Loucy (cell line): ENCODE measurements around the gene GPR32.
"Not testable (repeated sequence)": the region's sequence is repeated elsewhere in the genome, so short reads cannot be mapped to it uniquely, and the experiment has no call there.

Experiments
- H2AFZ ChIP-seq: fragments of 200-600 bp; sonication (generic); 2 replicates; pipeline ENCODE4 v1.6.0; 2016; ENCODE audit warnings: antibody characterized with exemption, mild to moderate bottlenecking, low read length, moderate library complexity
- H3F3A ChIP-seq: fragments of 200-600 bp; 2 replicates; pipeline ENCODE4 v1.6.0; 2016; ENCODE audit warnings: antibody characterized with exemption, low read depth, mild to moderate bottlenecking
- H3K27me3 ChIP-seq: fragments of 200-600 bp; sonication (generic); 2 replicates; pipeline ENCODE4 v1.6.1; 2014; ENCODE audit warnings: low read length, mild to moderate bottlenecking; ENCODE audit not compliant: insufficient read depth, poor library complexity, severe bottlenecking
- H3K36me3 ChIP-seq: fragments of 200-600 bp; sonication (generic); 2 replicates; pipeline ENCODE4 v1.6.1; 2016; ENCODE audit warnings: low read length; ENCODE audit not compliant: insufficient read depth
- H3K4me1 ChIP-seq: fragments of 200-600 bp; sonication (generic); 2 replicates; pipeline ENCODE4 v1.5.1; 2014; ENCODE audit warnings: low read length, mild to moderate bottlenecking; ENCODE audit not compliant: insufficient read depth, poor library complexity, severe bottlenecking
- H3K4me2 ChIP-seq: fragments of 200-600 bp; sonication (generic); 2 replicates; pipeline ENCODE4 v1.6.0; 2014; ENCODE audit warnings: antibody characterized with exemption, low read length, low read depth, mild to moderate bottlenecking; ENCODE audit not compliant: poor library complexity, severe bottlenecking
- H3K4me3 ChIP-seq: fragments of 200-600 bp; sonication (generic); 2 replicates; pipeline ENCODE4 v1.5.1; 2014; ENCODE audit warnings: low read length, mild to moderate bottlenecking, mixed read lengths; ENCODE audit not compliant: poor library complexity, severe bottlenecking
- H3K79me2 ChIP-seq: fragments of 200-600 bp; sonication (generic); 2 replicates; pipeline ENCODE4 v1.6.1; 2014; ENCODE audit warnings: low read length; ENCODE audit not compliant: insufficient read depth
- H3K9ac ChIP-seq: fragments of 200-600 bp; sonication (generic); 2 replicates; pipeline ENCODE4 v1.6.0; 2014; ENCODE audit warnings: mild to moderate bottlenecking, low read depth, low read length, moderate library complexity; ENCODE audit not compliant: poor library complexity, severe bottlenecking
- H3K9me2 ChIP-seq: fragments of 200-600 bp; sonication (generic); replicated peaks from 2 replicates; pipeline ENCODE4 v1.6.1; 2016; ENCODE audit warnings: low read depth, low read length, mixed read lengths
- H3K9me3 ChIP-seq: fragments of 200-600 bp; sonication (generic); 2 replicates; pipeline ENCODE4 v1.6.1; 2014; ENCODE audit warnings: mild to moderate bottlenecking, antibody characterized with exemption, low read length, low read depth; ENCODE audit not compliant: insufficient read depth
- H4K20me1 ChIP-seq: fragments of 200-600 bp; sonication (generic); 2 replicates; pipeline ENCODE4 v1.6.0; 2014; ENCODE audit warnings: antibody characterized with exemption, low read length, mild to moderate bottlenecking; ENCODE audit not compliant: insufficient read depth, poor library complexity, severe bottlenecking
- EZH2phosphoT487 ChIP-seq: fragments of 200-600 bp; IDR thresholded peaks from 2 replicates; pipeline ENCODE4 v1.6.1; 2018; ENCODE audit warnings: antibody characterized with exemption, mild to moderate bottlenecking, moderate library complexity, borderline replicate concordance
- TF ChIP-seq, protein P1 (sequence below): fragments of 200-600 bp; sonication (generic); conservative IDR thresholded peaks from 2 replicates; pipeline ENCODE4 v1.5.1; 2014; ENCODE audit warnings: mild to moderate bottlenecking, antibody characterized with exemption, low read length

Gene GPR32

DNA sequence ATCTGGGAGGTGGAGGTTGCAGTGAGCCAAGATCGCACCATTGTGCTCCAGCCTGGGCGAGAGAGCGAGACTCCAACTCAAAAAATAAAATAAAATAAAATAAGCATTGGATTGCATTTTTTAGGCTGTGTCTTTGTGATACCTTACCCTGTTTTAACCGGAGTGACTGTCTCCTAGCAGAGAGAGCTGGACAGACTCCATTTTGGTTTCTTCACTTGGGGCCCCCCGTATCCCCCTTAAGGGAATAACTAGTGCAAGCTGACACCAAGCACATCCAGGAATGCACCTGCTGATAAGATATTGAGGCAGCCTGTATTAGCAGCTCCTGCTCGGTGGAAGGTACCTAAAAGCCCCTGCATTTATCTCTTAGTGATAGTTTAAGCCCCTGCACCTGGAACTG is 20.8 kb upstream of the GPR32 start:
- Histone ChIP-seq H3K4me1 (no peaks in the 10 kb centered on the region), H3K9me2 (no peaks in the 10 kb centered on the region)

DNA sequence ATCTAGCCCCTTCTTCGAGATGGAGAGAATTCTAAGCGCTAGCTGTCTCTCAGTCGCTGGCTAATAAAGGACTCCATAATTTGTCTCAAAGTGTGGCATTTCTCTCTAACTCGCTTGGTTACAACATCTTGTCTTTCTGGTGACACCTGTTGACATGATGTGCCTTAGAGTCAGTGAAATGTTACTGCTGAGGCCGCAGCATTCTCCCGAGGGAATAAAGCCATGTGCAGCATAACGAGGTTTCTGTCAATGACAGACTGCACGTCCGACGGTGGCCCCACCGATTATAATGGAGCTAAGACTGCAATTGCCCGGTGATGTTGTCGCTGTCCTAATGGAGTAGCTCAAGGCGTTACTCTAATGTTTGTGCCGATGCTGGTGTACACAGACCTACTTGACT is 20.3 kb upstream of the GPR32 start:
- no peaks in the 10 kb centered on the region for H3K4me1 ChIP-seq
- H3K79me2 ChIP-seq, result no peaks in the 10 kb centered on the region
- no peak overlapping the region for H3K9ac ChIP-seq
- H3F3A ChIP-seq, result no peaks in the 10 kb centered on the region
- H3K9me3 ChIP-seq, result no peaks in the 10 kb centered on the region
- H3K4me3 ChIP-seq, result no peak overlapping the region
- no peaks in the 10 kb centered on the region for H3K36me3 ChIP-seq
- no peaks in the 10 kb centered on the region for H3K27me3 ChIP-seq
- H3K9me2 ChIP-seq, result no peaks in the 10 kb centered on the region
- H4K20me1 ChIP-seq, result no peaks in the 10 kb centered on the region
- H2AFZ ChIP-seq, result no peak overlapping the region
- TF ChIP-seq, protein P1, sequence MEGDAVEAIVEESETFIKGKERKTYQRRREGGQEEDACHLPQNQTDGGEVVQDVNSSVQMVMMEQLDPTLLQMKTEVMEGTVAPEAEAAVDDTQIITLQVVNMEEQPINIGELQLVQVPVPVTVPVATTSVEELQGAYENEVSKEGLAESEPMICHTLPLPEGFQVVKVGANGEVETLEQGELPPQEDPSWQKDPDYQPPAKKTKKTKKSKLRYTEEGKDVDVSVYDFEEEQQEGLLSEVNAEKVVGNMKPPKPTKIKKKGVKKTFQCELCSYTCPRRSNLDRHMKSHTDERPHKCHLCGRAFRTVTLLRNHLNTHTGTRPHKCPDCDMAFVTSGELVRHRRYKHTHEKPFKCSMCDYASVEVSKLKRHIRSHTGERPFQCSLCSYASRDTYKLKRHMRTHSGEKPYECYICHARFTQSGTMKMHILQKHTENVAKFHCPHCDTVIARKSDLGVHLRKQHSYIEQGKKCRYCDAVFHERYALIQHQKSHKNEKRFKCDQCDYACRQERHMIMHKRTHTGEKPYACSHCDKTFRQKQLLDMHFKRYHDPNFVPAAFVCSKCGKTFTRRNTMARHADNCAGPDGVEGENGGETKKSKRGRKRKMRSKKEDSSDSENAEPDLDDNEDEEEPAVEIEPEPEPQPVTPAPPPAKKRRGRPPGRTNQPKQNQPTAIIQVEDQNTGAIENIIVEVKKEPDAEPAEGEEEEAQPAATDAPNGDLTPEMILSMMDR, result no peak
- TF ChIP-seq EZH2phosphoT487, result no peak
- no peak overlapping the region for H3K4me2 ChIP-seq

More for the DNA sequence above, 20.8 kb upstream of the GPR32 start:
- no peak overlapping the region for H3K4me2 ChIP-seq
- H3K4me3 ChIP-seq, result no peak overlapping the region
- H3K79me2 ChIP-seq, result no peaks in the 10 kb centered on the region
- H3K36me3 ChIP-seq, result no peaks in the 10 kb centered on the region
- H3K9me3 ChIP-seq, result no peaks in the 10 kb centered on the region
- H2AFZ ChIP-seq, result no peak overlapping the region
- no peaks in the 10 kb centered on the region for H4K20me1 ChIP-seq
- TF ChIP-seq, protein P1, result no peak
- TF ChIP-seq EZH2phosphoT487, result no peak
- H3K9ac ChIP-seq, result no peak overlapping the region
- H3F3A ChIP-seq, result no peaks in the 10 kb centered on the region
- H3K27me3 ChIP-seq, result no peaks in the 10 kb centered on the region

DNA sequence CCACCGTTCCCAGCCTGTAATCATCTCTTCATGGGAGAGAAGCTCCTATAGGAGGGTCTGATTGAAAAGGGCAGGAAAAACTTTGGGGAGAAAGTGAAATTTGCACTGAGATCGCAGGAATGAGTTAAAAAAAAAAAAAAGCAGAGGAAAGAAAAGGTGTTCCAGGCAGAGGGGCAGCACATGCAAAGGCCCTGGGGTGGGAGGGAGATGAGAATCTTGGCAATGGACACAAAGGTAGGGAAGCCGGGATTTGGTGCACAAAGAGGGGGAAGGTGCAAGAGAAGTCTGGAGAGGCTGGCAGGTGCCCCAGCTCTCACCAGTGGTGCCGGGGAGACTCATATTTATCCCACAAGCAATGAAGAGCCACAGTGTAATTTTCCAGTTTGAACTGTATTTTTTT is 16.4 kb upstream of the GPR32 start:
- Histone ChIP-seq H3F3A (no peaks in the 10 kb centered on the region), H3K79me2 (no peaks in the 10 kb centered on the region)
- TF ChIP-seq, protein P1, result no peak
- no peak for TF ChIP-seq EZH2phosphoT487

DNA sequence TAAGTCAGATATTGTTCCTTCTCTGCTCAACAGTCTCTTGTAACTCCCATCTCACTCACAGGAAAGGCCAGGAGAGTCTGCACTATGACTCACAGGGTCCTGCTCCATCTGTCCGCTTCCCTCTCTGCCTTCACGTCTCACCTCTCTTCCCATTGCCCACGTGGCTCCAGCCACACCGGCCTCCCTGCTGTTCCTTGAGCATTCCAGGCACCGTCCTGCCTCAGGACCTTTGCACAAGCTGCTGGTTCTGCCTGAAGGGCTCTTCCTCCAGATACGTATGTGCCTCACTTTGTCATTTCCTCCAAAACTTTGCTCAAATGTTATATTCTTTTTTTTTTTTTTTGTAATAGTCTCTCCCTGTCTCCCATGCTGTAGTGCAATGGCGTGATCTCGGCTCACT is 14.0 kb upstream of the GPR32 start:
- not testable (repeated sequence) for H3K4me1 ChIP-seq, H3F3A ChIP-seq, H3K9ac ChIP-seq, H3K9me2 ChIP-seq, H3K79me2 ChIP-seq, H3K4me2 ChIP-seq, H3K9me3 ChIP-seq, H3K4me3 ChIP-seq, H3K27me3 ChIP-seq, H3K36me3 ChIP-seq, H2AFZ ChIP-seq, H4K20me1 ChIP-seq

More for the DNA sequence above, 16.4 kb upstream of the GPR32 start:
- H3K4me1 ChIP-seq, result no peaks in the 10 kb centered on the region
- H3K4me2 ChIP-seq, result no peak overlapping the region
- H3K9ac ChIP-seq, result no peak overlapping the region
- no peaks in the 10 kb centered on the region for H3K36me3 ChIP-seq
- no peak overlapping the region for H2AFZ ChIP-seq
- H4K20me1 ChIP-seq, result no peaks in the 10 kb centered on the region
- H3K9me2 ChIP-seq, result no peaks in the 10 kb centered on the region
- no peak overlapping the region for H3K4me3 ChIP-seq
- H3K9me3 ChIP-seq, result no peaks in the 10 kb centered on the region
- no peaks in the 10 kb centered on the region for H3K27me3 ChIP-seq

DNA sequence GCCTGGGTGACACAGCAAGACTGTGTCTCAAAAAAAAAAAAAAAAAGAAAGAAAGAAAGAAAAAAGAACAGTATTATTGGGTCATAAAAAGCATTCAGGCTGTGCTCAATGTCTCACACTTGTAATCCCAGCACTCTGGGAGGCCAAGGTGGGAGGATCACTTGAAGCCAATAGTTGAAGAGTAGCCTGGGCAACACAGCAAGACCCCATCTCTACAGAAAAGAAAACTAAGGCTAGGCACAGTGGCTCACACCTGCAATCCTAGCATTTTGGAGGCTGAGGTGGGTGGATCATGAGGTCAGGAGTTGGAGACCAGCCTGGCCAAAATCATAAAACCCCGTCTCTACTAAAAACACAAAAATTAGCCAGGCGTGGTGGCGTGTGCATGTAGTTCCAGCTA is 12.6 kb upstream of the GPR32 start:
- not testable (repeated sequence) for H3K4me2 ChIP-seq, H3K36me3 ChIP-seq, H3K4me1 ChIP-seq, H4K20me1 ChIP-seq, H3K4me3 ChIP-seq, H3K79me2 ChIP-seq, H2AFZ ChIP-seq, H3K27me3 ChIP-seq, H3K9ac ChIP-seq, H3K9me2 ChIP-seq, H3F3A ChIP-seq, H3K9me3 ChIP-seq

DNA sequence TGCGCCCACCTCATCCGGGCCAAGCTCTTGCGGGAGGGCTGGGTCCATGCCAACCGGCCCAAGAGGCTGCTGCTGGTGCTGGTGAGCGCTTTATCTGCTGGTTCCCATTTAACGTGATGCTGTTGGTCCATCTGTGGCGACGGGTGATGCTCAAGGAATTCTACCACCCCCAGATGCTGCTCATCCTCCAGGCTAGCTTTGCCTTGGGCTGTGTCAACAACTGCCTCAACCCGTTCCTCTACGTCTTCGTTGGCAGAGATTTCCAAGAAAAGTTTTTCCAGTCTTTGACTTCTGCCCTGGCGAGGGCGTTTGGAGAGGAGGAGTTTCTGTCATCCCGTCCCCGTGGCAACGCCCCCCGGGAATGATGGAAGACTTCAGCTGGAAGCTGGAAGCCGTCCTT is 11.2 kb upstream of the GPR32 start:
- not testable (repeated sequence) for H3K9me3 ChIP-seq, H3K4me1 ChIP-seq, H2AFZ ChIP-seq, H3K27me3 ChIP-seq, H3K4me3 ChIP-seq, H3K4me2 ChIP-seq, H3K9ac ChIP-seq, H3K9me2 ChIP-seq, H3K36me3 ChIP-seq, H4K20me1 ChIP-seq, H3K79me2 ChIP-seq, H3F3A ChIP-seq
